SK-N-MC (cell line): ENCODE data around the gene VPS35.

Experiments
- EZH2 ChIP-seq: fragments of 200-600 bp; sonication (generic); IDR thresholded peaks from one replicate; pipeline ENCODE4 v1.6.1; 2017; ENCODE audit warnings: antibody characterized with exemption
- FOXP2 ChIP-seq: optimal IDR thresholded peaks from 2 replicates; pipeline ENCODE3; 2011; ENCODE audit warnings: mild to moderate bottlenecking, moderate library complexity; ENCODE audit not compliant: insufficient read depth; ENCODE audit errors: extremely low read length, control extremely low read depth
- POLR2AphosphoS5 ChIP-seq: IDR thresholded peaks from 2 replicates; pipeline ENCODE4 v1.6.1; 2012; ENCODE audit warnings: mild to moderate bottlenecking, low read depth, low read length, borderline replicate concordance

DNA sequence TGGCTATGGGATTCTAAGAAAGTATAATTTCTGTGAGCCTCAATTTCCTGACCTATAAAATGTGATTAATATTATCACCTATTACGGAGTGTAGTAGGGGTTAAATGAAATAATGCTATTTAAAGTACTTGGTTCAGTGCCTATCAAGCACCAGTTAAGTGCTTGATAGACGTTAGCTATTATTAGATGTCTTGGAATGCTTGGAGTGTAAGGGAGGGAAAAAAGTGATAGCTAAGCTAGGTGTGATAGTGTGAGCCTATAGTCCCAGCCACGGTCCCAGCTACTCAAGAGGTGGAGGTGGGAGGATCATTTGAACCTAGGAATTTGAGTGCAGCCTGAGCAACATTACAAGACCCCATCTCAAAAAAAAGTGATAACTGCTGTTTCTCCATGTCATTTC, 8.0 kb upstream of the VPS35 start:
- TF ChIP-seq FOXP2 (no peak), EZH2 (no peak), POLR2AphosphoS5 (no peak)
